G401.6 (cell line): Measurements from ENCODE around the gene SLC25A25.

Source experiments
- FAIRE-seq: peaks from 2 replicates; lab custom pipeline; 2012; peaks lifted over from hg19 to GRCh38; lab: Jason Lieb, UNC

Gene SLC25A25

GRCh38 chr9:128114326-128115186 is 46.5 kb downstream of the SLC25A25 start:
- FAIRE-seq, result no peak

GRCh38 chr9:128115187-128116103 is 47.4 kb downstream of the SLC25A25 start:
- no peak for FAIRE-seq

DNA sequence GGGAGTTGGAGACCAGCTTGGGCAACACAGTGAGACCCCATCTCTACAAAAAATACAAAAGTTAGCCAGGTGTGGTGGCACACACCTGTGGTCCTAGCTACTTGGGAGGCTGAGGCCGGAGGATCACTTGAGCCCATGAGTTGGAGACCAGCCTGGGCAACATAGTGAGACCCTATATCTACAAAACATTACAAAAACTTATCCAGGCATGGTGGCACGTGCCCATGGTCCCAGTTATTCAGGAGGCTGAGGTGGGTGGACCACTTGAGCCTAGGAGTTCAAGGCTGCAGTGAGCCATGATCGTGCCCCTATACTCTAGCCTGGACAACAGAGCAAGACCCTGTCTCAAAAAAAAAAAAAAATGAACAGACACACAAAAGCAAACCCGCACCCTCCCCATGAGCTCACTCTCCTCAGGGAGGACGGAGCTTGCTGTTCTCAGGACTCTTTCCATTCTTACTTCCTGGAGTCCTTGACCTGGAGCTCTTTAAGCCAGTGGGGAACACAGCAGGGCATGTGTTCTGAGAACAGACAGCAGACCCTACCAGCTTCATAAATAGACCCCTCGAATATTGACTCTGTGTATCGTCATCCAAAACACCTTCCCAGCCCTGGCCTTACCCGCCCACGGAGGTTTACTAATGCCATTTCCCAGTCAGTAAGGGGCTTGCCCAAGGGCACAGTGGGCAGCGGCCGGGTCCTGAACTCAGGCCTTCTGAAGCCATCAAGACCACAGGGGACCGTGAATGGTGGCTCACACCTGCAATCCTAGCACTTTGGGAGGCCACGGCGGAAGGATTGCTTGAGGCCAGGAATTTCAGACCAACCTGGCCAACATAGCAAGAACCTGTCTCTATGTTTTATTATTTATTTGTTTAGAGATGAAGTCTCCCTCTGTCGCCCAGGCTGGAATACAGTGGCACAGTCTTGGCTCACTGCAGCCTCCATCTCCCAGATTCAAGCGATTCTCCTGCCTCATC is 48.4 kb downstream of the SLC25A25 start:
- no peak for FAIRE-seq

DNA sequence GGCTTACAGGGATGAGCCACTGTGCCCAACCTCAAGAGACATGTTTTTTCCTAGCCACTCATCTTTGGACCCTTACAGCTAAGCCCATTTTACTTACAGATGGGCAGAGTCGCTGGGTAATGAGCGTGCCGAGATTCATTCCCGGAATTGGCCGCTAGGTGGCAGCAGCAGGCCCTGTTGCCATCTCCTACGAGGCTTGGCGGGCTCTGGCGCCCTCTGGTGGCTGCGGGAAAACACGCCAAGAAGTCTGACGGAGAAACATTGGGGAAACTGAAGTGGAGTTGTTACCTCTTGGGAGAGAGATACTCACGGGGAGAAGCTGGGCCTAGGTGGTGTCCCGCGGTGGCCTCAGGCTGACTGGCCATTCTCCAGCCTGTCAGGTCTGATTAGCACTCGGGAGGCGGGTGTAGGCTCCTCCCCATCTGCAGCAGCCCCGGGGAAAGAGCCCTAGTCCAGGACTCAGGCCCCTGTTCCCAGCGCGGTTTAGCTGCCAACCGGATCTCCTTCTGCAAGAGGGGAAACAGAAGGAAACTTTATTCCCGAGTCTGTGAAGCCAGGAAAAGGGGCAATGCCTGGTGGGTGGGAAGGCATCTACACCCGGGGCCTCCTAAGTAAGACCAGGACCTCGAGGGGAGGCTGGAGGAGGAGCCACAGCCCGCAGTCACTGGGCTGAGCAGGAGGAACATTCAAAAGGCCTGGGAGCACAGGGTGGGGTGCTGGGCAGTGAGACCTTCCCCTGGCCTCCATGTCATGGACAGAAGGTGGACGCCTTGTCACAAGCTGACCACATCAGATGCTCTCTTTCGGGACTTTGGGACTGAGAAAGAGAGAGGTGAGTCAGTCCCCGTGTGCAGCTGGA is 49.8 kb downstream of the SLC25A25 start:
- FAIRE-seq, result peak; percentile 96

- no peak for FAIRE-seq
Observed at GRCh38 chr9:128118472-128118857, 50.4 kb downstream of the SLC25A25 start.

DNA sequence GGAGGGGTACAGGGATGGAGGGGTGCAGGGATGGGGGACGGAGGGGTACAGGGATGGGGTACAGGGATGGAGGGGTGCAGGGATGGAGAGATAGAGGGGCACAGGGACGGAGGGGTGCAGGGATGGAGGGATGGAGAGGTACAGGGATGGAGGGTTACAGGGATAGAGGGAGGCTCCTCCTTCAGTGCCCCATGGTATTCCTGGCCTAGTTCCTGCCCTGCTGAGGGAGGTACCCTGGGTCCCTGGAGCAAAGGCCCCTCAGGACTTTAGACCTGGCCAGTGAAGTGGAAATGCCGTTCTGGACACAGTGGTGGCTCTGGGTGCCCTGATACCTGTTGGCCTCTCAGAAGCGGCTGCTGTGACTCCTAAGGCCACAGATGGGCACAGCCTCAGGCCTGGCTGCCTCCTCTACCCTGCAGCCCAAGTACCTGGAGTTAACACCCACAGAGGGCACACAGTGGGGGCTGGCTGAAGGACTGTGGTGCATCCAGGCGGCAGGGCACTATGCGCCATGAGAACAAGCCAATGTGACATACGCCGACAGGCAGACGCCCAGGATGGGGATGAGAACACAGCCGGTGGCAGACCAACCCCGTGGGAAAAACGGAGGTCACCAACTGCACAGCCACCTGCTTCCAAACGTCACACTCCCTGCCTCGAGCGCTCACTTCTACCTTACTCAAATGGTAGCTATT is 51.1 kb downstream of the SLC25A25 start:
- FAIRE-seq, result no peak

DNA sequence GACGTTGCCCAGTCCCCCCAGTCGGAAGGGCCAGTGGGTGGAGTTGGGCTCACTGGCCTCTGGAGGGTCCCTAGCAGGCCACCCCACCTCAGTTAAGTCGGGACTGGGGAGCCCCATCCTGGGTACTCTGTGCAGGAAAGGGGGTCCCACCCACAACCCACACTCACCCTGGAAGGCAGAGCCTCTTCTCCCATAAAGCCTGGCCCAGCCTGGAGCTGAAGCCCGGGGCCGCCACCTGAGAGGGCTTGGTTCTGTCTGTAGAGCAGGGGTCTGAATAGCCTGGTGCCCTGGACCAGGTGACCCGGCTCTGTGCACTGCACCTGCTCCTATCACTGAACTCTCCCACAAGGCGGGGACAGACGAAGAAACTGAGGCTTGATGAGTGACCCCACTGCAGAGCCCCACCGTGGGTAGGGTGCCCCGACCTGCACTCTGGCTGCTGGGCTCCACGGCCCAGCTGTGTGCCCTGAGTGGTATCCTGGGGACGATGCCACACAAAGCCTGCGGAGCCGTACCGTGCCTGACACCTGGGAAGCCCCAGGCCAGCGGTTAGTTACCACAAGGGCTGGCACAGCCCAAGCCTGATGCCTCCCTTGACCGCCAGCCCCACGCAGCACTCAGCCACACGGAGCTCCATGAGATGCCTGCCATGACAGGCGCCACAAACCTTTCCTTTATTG is 52.2 kb downstream of the SLC25A25 start:
- FAIRE-seq, result no peak

DNA sequence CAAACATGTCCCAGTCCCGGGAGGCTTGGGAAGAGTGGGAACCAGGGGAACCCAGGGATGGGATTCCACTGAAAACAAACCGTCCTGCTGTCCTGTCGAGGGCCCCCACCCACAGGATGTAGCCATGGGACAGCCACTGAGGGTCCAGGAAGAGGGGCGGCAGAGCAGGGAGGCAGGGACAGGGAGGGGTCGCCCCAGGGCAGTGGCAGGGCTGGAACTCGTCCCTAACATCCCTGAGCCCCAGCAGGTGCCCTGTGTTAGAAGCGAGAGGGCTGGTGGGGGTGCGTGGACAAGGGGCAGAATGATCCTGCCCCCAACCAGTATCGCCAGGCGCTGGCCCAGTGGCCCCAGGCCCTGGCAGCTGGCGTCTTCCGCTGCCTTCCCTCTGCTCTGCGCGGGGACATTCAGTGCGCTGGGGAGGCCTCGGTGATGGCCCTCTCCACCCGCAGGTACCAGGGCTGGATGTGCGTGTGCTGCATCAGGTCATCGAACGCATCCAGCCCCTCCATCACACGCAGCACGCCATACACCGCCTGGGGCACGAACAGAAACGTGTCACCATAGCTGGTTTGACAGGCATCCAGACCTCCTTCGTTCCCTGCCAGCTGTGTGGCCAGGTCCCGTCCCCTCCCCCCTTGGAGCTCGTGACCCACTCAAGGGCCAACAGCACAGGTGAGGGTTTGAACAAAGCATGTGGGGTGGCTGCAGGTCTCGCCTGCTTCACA is 52.9 kb downstream of the SLC25A25 start:
- FAIRE-seq, result no peak

GRCh38 chr9:128121466-128121810 is 53.4 kb downstream of the SLC25A25 start:
- no peak for FAIRE-seq

DNA sequence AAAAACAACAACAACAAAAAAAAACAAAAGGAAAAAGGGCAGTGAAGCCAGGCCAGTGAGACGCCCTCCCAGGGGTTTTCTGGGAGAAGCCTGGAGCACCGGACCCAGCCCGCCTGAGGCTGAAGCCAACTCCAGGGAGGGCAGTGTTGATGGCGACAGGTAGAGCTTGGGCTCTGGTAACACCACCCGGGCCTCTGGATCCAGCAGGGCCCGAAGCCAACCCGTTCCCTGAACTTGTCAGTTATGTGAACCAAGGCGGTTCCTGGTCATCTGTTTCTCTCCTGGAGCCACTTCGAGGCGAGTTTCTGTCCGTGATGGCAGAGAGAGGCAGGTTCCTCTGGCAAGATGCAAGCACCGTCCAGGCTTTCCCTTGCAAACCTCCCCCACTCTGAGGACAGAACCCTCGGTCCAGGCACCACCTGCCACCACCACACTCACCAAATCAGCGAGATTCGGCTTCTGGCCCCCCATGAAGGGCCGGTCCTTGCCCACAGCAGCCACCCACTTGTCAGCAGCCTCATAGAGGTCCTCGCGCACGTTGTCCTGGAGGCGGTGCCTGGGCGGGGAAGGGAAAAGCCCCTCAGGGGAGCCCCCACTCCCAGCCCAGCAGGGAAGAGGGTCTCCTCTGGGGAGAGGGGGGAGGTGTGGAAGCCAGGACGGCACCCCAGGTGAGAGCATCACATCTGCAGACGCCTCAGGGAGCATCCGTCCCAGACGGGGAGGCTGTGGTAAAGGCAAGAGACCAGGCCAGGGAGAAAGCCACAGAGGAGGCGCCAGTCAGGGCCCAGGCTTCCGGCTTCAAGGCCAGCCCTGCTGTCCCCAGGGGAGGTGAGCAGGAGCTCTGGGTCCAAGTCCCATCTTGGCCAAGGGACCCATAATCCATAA is 54.1 kb downstream of the SLC25A25 start:
- no peak for FAIRE-seq

DNA sequence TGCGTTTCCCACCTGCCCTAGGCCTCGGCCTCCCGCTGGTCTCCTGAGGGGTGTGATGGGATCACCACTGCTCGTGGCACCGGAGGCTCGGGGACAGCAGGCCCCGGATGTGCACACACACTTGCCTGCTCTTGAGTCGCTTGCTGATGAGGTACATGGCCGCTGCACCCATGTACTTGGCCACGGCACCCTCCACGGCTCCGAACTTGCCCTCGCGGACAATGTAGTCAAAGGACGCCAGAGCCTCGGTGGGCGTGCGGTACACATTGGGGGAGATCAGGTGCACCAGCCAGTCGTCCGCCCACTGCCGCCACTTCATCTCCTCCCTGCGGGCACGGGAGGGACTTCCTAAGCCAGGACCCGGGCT is 54.8 kb downstream of the SLC25A25 start:
- FAIRE-seq, result no peak

DNA sequence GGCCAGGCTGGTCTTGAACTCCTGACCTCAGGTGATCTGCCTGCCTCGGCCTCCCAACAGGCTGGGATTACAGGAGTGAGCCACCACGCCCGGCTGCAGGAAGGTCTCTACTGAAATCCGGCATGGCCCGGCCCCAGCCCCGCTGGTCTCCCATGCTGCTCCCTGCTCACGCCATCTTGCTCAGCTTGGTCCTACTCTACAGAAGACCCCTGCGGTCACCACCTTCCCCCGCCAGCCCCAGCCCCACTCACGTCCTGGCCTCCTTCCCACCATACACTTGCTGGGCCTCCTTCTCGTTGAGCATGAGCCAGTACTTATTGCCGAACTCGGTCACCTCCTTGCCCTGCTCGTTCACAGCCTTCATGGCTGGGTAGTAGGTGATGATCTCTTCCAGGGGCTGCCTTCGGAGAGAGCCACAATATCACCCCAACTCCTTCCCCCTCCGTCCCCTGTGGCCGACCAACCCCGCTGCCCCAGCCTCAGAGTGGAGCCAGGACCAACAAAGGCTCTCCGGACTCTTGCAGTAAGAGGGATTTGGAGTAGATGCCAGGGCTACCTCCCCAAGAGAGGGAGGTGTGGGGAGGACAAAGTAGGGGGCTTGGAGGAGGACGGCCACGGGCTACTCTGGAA is 55.5 kb downstream of the SLC25A25 start:
- no peak for FAIRE-seq

DNA sequence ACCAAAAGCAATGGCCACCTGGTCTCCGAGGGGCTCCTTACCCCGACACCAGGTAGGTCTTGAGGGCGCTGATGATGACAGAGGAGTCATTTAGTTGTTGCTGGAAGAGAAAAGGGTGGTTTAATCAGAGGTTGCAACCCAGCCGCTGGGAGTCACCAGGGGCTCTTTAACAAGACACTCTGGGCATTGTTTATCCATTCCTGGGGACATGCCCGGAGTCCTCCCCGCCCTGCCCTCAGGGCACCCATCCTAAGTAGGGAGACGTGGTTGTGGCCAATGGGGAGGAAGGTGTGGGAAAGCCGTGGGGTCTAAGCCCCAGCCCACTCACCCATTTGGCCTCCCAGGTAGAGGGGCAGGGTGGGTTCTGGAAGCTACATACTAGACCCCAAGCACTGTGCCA is 56.4 kb downstream of the SLC25A25 start:
- FAIRE-seq, result no peak

DNA sequence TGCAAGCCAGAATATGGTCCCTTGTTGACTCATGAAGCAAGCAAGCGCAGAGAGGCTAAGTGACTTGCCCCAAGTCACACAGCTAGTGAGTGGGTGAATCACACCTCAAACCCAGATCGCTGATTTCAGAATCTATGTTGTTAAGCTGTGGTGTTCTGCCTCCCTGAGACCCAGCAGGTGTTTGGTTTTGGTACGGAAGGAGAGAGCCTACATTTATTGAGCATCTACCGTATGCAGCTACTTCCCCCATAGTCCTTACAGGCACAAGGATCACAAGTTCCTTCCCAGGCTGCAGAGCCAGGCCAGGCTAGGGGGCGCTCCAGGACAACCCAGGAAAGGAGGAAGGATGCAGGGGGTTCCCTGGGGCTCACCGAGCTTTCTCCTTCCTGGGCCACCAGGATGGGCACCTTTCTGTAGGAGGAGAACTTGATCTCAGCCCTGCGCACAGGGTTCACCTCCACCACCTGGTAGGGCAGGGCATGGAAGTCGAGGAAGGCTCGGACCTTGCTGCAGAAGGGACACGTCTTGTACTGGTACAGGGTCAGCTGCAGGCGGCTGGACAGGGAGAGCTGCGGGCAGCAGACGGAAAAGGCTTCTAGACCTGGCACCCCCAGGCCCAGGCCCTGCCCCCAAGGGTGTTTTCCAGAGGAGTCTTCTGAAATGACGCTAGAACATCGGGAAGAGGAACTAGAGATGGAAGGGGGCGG is 57.0 kb downstream of the SLC25A25 start:
- no peak for FAIRE-seq

DNA sequence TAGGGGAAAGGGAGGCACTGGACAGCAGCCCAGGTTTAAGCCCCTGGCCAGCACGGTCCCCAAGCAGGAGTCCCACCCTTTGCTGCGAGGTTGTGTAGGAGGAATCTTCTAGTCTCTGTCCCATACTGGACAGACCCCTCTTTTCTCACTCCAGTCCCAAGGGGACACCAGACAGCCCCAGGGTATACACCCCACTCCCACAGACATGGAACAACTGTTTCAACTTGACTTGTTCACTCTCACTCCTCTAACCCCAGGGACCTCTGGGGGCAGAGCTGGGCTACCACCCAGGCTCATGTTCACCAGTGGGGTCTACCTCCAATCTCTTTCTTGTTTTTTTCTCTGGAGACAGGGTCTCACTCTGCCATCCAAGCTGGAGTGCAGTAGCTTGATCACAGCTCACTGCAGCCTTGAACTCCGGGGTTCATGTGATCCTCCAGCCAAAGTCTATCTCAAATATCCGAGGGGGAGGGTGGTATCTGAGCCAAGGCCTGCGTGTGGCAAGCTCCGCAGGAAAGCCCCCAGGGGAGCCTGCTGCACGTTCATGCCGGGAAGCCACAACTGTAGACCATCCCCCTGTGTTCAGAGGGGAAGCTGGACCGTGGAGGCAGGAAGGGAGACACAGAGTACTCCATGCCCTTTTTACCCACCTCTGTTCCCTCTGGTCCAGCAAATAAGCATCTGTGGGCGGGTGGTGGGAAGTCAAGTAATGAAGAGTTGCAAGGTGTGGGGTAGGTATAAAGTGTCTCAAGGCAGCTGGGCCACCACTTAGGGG is 57.7 kb downstream of the SLC25A25 start:
- FAIRE-seq, result no peak

GRCh38 chr9:128127568-128127989 is 59.5 kb downstream of the SLC25A25 start, which contains the start of gene PTGES2:
Gene PTGES2, minus strand, starts transcription at chr9:128127729. Its CDS starts 12 bp downstream, at chr9:128127717.
- FAIRE-seq, result no peak
